Stimulated activated CD8-positive, alpha-beta memory T cell treated with anti-CD3 and anti-CD28 coated beads, Interleukin-12 subunit alpha, Interleukin-12 subunit beta, amount 100 ng/mL, for 24 hours (primary cell): Measurements from ENCODE around the gene PLXNA3.
A peak's percentile ranks its signal among the peaks of the same experiment; 100 is the strongest.

Source experiments
- DNase-seq: peaks from one replicate; pipeline ENCODE4 v3.0.0-alpha.2; 2020; ENCODE audit errors: extremely low read depth

The PLXNA3 gene

DNA sequence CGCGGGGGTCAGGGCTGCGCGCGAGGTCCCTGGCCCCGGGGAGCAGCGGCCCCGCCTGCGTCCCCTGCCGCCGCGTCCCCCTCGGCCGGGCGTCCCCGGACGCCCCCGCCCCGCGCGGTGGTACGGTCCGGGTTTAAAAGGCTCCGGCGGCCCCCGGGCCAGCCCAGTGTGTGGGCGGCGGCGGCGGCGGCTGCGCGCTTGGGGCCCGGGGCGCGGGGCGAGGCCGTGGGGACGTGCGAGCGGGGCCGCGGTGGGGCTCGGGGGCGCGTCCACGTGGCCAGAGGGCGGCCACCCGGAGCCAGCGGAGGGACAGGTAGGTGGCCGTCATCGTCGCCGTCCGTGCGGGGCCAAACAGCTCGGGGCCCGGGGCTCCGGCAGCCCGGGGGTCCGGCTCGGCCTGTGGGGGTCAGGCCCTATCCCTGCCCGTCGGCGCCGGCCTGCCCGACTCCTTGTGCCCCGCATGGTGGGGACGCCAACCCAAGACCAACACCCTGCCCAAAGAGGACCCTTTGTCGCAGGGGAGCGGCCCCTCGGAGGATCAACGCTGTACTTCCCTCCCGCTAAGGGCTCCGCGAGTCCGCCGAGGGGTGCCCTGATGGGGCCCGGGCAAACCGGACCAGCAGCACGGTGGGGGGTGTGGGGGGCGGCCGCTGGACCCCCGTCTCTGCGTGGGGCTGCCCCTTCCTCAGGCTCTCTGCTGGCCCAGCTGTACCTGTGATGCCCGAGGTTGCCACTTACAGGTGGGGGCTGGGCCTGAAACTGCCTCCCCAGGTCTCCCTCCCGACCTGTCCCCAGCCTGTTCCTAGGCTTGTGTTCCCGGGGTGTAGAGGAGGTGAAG, at the start of gene PLXNA3:
TSS of gene PLXNA3 (plus strand) at position 166 of the 838 bp plus-strand sequence. CDS start 1,903 bp downstream, outside the sequence.
- DNase-seq, result no peak

DNA sequence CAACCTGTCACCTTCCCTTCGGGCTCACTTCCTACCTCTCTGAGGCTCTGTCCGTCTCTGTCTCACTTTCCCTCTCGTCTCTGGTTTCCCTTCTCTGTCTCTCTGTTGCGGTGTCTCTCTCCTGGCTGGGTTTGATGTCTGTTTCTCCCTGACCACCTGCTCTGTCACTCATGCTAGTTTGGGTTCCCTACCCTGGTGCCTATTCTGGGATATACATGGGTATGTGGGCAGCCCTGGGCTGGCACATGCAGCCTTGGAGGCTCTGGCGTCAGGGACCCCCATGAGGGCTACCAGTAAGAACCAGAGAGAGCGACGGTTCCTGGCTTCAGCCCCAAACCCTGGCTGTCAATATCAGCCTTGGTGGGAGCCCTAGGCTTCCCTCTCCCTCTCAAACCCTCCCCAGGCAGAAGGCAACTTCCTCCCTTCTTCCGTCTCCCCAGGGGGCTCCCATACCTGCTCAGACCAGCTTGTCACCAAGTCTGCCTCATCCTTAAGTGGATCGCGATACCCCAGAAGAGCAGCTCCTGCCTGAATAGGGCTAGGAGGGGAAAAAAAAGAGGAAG, 49.3 kb upstream of the PLXNA3 start:
- DNase-seq, result no peak

DNA sequence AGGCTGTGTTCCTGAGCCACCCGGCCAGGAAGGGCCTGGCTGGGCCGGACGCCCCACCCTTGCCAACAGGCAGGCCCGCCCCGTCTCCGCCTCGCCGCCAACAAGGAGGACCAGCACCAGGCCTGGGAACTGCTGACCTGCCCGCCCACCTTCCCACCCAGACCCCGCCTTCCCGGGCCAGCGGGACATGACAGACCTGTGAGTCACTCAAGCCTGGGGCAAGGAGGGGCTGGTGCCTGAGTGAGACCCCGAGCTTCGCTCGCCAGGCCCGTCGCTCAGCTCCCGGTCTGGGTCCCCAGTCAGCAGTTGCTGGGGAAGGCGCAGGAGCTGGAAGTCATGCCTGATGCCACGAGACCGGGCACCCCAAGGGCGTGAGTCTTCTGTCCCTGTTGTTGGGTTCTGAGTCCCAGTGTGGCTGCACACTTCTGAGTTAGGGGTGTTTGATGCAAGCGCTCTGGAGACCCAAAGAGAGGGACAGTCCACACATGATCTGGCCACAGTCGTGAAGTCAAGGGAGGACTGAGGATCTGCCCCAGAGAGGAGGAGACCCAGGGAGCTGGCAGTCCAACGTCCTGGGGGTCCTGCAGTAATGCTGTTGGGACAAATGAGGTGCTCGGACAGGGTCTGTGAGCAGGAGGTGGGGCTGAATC, 48.7 kb upstream of the PLXNA3 start, which contains the start of gene DNASE1L1:
TSS of gene DNASE1L1 (minus strand) at position 33 of the 650 bp plus-strand sequence. CDS start 3,686 bp downstream, outside the sequence.
- no peak for DNase-seq

DNA sequence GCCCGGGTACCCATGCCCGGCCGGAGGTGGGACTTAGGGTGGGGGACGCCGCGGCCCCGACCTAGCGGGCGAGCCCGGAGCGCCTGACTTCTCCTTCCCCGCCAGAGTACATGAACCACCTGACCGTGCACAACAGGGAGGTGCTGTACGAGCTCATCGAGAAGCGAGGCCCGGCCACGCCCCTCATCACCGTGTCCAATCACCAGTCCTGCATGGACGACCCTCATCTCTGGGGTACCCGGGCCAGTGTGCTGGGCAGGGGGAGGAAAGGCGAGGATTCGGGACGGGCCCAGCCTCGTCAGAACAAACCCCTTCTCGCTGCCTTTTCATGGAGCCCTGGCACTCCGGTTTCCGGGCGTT, 46.1 kb upstream of the PLXNA3 start:
- no peak for DNase-seq

DNA sequence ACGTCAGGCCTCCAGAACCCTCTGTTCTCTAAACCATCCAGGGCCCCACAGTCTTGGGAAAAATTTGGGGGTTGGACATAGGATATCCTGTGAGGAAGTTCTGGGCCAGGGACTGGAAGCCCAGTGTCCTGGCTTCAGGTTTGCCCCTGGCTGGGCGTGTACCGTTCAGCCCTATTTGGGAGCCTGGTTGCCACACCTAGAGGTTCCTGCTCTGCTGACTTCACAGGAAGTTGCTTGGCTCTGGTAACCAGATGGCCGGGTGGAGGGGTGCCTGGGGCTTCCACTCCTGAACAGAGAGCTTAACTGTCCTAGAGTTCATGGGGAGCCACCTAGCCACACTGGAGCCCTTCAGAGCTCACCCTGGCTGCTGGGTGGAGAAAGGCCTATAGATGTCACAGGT, 45.6 kb upstream of the PLXNA3 start:
- no peak for DNase-seq

DNA sequence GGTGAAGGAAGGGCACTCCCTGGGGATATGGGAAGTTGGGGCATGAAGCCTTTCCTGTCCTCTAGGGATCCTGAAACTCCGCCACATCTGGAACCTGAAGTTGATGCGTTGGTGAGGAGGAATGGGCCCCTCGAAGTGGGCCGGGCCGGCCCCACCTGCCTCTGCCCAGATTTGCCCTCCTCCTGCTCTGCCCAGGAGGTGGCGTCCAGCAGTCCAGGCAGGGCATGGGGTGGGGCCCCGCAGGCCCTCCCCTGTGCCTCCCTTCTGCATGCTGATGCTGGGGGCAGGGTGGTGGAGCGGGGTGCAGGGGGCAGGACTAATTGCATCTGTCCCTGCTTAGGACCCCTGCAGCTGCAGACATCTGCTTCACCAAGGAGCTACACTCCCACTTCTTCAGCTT, 44.9 kb upstream of the PLXNA3 start:
- no peak for DNase-seq

DNA sequence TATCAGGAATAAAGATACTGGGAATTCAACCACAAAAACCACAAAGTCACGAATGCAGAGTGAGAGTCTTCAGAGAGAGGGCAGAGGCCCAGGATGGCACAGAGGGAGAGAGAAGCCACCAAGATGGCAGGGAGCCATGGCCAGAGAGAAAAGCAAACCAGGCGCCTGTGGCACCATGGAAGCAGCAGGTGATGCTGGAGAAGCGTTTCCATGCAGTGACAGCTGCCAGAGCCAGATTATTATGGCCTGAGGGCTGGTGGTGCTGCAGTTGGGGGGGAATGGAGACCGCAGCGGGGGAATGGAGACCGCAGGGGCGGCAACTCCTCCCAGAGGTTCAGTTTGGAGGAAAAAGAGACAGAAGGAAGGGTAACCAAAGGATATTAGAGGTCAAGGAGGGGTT, 40.9 kb upstream of the PLXNA3 start:
- DNase-seq, result no peak

DNA sequence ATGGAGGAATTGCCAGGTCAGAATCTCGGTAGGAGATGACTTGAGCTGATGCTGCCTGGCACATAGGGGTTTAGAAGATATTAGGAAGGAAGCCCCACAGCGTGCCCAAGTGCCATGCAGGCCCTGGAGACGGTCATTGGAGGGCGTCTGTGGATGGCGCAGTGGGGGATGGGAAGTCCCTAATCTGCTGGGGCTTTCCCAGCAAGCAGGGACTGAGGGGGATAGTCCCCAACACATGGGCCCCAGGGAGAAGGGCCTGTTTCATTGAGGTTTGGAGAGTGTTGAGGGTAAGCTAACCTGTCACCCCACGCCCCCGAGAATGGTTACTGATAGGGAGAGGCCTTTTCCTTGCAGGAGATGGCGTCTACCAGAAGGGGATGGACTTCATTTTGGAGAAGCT, 38.9 kb upstream of the PLXNA3 start:
- DNase-seq, result no peak

DNA sequence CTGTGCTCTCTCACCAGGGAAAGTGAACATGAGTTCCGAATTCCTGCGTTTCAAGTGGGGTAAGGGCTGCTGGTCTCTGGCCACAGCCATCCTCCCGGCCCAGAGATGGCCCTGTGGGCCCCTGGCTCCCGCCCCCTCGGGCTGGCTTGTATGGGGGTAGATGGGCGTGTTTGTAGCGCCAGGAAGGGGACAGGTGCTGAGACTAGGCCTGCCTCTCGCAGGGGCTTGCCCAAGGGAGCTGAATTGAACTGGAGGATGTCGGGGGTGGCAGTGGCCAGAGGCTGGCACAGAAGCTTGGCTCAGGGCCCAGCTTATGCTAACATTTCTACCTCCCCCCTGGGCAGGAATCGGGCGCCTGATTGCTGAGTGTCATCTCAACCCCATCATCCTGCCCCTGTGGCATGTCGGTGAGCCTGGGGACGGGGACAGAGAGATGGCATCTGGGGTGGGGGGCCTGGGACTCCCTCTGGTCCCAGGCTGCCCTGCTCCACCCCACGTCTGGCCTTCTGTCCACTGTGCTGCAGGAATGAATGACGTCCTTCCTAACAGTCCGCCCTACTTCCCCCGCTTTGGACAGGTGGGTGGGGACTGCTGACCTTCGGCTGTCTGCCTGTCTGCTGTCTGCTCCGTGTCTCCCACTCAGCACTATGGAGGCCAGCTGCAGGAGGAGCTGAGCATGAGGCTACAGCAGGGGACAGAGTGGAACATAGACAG, 38.2 kb upstream of the PLXNA3 start:
- DNase-seq, result no peak

DNA sequence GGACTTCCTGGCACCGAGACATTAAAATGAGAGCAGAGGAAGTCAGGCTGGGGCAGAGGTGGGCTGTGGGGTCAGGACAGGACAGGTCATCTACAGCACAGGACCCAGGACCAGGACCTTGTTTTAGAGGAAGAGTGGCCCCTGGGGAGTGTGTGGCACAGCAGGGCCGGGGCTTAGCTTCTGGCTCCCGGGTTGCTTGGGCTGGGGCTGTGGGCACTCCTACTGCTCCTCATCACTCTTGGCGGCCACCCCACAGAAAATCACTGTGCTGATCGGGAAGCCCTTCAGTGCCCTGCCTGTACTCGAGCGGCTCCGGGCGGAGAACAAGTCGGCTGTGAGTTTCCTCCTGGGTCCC, 37.7 kb upstream of the PLXNA3 start:
- no peak for DNase-seq

DNA sequence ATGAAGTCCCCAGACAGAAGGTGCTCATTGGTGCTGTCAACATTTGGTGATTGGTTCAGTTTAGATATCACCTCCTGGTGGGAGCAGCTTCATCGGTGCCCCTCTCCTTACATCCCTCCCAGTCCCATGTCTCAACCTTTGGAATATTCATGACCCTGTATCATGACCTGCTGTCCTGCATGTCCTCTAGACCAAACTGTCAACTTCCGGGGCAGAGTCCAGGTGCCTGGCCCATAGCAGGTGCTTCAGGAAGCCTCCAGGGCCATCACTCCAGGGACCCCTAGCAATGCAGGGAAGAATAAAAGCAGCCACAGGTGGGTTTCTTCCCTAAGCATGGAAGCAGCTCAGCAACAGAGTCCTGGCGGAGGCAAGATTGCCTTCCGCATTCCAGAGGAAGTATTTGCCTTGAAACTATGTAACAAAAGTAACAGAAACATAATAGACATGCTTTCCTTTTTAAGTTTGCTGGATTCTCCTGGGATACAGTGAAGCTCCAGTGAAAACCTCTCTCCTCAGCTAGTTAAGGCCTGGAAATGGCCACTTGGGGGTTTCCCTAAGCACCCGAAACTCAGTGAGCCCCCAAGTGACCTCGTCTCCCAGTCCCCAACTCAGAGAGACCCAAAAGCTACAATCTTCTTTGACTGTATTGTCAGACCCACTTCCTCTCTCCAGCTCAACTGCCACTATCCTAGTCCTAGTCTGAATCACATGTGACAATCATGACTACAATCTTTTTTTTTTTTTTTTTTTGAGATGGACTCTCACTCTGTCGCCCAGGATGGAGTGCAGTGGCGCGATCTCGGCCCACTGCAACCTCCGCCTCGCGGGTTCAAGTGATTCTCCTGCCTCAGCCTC, 30.9 kb upstream of the PLXNA3 start:
- no peak for DNase-seq

DNA sequence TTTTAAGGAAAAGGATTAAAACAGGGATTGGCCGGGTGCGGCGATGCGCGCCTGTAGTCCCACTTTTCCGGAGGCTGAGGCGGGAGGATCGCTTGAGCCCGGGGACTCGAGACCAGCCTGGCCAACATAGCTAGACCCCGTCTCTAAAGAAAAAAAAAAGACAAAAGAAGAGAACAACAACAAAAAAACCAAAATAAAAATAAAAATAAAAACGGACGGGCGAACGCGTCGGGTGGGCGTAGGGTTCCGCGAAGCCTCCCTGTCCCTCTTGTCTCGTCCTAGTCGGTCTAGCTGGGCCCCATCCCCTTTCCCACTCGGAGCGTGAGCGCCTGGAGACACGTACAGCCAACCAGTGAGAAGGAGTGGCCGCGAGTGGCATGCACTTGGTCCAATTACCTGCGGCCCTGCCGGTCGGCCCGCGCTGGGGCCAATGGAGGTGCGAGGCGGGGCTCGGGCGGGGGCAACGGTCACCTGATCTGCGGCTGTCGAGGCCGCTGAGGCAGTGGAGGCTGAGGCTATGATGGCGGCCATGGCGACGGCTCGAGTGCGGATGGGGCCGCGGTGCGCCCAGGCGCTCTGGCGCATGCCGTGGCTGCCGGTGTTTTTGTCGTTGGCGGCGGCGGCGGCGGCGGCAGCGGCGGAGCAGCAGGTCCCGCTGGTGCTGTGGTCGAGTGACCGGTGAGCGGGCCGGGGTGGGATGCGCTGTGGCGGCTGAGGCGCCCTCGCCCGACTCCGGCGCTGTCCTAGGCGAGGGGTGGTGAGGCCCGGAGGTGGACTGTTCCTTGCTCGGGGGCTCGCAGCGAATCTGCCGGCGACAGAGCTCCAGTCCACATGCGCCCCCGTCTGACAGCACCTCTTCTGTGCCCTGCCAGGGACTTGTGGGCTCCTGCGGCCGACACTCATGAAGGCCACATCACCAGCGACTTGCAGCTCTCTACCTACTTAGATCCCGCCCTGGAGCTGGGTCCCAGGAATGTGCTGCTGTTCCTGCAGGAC, 29.6 kb upstream of the PLXNA3 start, which contains the start of gene ATP6AP1:
TSS of gene ATP6AP1 (plus strand) at position 502 of the 996 bp plus-strand sequence. CDS start at position 518, 16 bp downstream.
- DNase-seq, result peak; percentile 63

DNA sequence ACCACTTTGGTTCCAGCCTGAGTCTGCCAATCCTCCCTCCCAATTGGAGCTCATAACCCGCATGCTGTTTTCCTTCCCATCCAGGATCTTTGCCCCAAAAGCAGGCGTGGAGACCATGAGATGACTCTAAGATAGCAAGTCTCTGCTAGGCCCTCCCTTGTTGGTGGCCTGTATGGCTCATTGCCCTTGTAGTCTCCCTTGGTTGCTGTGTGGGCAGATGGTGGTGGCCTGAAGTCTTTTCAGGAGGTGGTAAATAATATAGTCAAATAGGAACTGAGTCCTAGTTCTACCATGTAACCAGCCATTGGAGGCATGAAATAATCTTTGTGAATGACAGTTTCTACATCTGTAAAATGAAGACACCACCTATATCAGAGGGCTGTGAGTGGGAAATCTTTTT, 28.4 kb upstream of the PLXNA3 start:
- DNase-seq, result no peak

DNA sequence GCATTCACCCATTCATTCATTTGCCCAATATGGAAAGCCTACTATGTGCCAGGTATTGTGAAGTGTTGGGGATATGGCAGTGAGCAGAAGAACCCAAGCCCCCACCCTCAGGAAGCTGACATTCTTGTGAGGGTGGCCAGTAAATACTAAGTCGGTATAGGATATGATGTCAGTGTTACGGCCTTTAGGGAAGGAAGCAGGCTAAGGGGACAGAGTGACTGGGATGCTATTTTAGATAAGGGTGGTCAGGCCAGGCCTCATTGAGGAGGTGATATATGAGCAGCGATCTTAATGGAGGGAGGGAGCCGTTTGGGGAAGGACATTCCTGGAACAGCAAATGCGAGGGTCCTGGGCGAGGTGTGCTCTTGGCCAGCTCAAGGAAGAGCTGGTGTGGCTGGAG, 27.6 kb upstream of the PLXNA3 start:
- DNase-seq, result no peak

DNA sequence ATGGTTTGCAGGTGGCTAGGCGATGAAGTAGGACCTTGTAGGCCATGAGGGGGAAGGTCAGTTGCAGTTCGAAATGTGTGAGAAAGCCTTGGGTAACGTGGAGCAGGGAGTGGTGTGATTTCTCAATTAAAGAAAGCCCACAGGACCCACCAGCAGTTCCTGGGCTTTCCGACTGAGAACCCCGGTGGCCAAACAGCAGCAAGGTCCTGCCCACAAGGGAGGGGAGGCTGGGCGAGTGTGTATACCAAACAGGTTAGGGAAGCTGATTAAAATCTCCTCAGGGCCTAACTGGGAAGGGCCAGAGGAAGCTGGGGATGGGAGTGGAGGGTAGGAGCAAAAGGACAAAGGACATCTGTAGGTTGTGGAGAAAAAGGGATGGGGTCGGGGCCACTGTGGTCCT, 27.2 kb upstream of the PLXNA3 start:
- no peak for DNase-seq

DNA sequence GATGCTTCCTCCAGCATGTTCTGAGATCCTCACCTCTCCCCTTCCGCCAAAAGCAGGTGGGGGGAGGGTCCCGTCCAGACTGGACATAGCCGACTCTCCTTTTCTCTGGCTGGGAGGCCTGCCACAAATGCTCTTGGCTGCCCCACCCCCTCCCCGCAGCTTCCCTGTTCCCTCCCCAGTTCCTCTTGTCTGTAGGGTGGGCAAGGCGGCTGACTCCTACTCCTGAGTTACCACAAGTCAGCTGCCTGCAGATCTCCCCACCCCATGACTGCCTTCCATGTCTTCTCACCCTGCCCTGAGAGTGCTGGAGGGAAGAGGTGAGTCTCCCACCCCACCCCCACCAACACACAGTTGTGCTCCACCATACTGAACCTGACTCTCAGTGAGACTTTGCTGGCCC, 26.7 kb upstream of the PLXNA3 start:
- DNase-seq, result no peak

DNA sequence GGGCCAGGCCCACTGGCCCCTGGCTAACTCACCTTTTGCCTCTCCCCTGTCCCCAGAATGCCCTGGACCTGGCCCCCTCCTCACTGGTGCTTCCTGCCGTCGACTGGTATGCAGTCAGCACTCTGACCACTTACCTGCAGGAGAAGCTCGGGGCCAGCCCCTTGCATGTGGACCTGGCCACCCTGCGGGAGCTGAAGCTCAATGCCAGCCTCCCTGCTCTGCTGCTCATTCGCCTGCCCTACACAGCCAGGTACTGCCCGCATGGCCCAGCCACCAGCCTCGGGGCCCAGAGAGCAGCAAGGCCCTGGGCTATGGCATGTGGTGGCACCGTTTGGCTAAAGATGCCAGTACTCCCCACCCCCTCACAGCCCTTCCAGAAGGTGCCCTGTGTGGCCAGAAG, 25.9 kb upstream of the PLXNA3 start:
- no peak for DNase-seq

DNA sequence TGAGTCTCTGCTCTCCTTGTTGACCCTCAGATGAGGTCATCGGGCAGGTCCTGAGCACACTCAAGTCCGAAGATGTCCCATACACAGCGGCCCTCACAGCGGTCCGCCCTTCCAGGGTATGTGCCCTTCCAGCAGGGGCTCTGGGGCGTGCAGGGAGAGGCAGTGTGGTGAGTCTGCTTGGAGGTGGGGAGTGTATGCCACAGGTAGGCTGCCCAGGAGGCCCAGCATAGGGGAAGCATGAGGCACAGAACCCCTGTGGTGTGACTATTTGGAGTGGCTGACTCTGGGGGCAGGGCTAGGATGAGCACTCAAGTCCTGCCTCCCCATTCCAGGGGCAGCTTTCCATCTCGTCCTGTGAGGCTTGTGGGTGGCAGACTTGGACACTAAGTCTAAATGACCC, 24.5 kb upstream of the PLXNA3 start:
- no peak for DNase-seq

DNA sequence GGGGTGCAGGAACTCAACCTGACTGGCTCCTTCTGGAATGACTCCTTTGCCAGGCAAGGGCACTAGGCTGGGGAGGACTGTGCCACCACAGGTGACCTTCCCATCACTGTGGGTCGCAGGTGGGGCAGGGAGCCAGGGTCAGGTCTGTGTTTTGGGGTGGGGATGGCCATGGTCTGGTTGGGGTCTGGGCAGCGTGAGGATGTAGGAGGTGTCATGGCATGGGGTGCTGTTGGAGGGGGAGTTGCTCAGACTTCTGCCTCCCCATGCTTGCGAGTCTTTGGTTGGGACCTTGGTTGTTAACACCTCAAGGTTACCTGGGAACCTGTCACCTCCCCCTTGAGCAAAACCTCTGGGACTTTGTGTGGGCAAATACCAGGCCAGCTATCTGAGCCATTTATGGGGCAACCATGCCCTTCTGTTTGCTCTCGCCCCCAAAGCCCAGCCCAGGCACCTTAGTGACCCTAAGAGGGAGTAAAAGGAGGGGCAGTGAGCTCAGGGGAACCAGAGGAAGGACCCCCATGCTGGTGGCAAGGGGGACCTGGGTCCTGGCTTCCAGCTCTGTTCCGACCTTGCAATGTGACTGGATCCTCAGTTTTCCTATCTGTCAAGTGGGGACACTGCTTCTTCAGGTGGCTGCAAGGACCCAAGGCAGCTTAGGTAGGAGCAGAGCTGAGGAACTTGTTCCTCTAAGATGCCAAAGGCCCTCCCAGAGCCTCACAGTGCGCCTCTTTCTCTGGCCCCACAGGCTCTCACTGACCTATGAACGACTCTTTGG, 23.5 kb upstream of the PLXNA3 start:
- no peak for DNase-seq
